ENCODE data around the gene CD33. TPM values are rescaled to one million over a fixed set of nuclear protein-coding genes. Genes with fewer than 3 reads are reported as not detected.

CD33 gene
- total and polyA plus RNA-seq, 9 of the 15 experiments (the other 6 are each of a cell fraction or from before 2014, with no cell fraction given) = 36.1 to 88.6 (median 49.6) TPM

DNA sequence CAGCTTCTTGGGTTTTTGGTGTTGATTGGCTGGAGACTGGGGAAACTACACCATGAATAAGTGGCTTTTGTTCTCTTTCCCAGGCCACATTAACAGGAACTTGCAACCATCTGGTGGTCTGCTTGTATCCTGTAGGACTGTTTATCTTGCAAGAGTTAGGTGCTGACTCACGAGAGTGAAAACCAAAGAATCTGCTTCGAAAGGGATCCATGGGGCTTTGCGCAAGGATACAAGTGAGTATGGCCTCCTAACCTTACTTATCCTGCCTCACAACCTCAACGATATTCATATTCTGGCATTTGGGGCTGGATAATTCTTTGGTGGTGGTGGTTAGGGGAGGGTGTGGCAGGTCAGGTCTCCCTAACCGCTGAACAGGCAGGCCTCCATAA is 21.3 kb downstream of the CD33 start (continued):
- TF ChIP-seq NBN (IDR thresholded peaks at IDR 0.05; ENCODE audit: low read depth) = peak; percentile 54; the same call in 1 of the 2 replicates
- TF ChIP-seq L3MBTL2 (IDR thresholded peaks at IDR 0.05) = peak; percentile 24; the same call in 1 of the 2 replicates
- no peak for TF ChIP-seq SIN3B (IDR thresholded peaks at IDR 0.05; ENCODE audit: low read depth)
- 0 out of 4 replicates have a peak, but pooled peaks have one; percentile 32 to 35 for TF ChIP-seq KDM1A (IDR thresholded peaks at IDR 0.05)
- TF ChIP-seq RB1 (IDR thresholded peaks at IDR 0.05; ENCODE audit: low read depth) = 0 out of 2 replicates have a peak, but pooled peaks have one; percentile 12
- TF ChIP-seq, protein P1, sequence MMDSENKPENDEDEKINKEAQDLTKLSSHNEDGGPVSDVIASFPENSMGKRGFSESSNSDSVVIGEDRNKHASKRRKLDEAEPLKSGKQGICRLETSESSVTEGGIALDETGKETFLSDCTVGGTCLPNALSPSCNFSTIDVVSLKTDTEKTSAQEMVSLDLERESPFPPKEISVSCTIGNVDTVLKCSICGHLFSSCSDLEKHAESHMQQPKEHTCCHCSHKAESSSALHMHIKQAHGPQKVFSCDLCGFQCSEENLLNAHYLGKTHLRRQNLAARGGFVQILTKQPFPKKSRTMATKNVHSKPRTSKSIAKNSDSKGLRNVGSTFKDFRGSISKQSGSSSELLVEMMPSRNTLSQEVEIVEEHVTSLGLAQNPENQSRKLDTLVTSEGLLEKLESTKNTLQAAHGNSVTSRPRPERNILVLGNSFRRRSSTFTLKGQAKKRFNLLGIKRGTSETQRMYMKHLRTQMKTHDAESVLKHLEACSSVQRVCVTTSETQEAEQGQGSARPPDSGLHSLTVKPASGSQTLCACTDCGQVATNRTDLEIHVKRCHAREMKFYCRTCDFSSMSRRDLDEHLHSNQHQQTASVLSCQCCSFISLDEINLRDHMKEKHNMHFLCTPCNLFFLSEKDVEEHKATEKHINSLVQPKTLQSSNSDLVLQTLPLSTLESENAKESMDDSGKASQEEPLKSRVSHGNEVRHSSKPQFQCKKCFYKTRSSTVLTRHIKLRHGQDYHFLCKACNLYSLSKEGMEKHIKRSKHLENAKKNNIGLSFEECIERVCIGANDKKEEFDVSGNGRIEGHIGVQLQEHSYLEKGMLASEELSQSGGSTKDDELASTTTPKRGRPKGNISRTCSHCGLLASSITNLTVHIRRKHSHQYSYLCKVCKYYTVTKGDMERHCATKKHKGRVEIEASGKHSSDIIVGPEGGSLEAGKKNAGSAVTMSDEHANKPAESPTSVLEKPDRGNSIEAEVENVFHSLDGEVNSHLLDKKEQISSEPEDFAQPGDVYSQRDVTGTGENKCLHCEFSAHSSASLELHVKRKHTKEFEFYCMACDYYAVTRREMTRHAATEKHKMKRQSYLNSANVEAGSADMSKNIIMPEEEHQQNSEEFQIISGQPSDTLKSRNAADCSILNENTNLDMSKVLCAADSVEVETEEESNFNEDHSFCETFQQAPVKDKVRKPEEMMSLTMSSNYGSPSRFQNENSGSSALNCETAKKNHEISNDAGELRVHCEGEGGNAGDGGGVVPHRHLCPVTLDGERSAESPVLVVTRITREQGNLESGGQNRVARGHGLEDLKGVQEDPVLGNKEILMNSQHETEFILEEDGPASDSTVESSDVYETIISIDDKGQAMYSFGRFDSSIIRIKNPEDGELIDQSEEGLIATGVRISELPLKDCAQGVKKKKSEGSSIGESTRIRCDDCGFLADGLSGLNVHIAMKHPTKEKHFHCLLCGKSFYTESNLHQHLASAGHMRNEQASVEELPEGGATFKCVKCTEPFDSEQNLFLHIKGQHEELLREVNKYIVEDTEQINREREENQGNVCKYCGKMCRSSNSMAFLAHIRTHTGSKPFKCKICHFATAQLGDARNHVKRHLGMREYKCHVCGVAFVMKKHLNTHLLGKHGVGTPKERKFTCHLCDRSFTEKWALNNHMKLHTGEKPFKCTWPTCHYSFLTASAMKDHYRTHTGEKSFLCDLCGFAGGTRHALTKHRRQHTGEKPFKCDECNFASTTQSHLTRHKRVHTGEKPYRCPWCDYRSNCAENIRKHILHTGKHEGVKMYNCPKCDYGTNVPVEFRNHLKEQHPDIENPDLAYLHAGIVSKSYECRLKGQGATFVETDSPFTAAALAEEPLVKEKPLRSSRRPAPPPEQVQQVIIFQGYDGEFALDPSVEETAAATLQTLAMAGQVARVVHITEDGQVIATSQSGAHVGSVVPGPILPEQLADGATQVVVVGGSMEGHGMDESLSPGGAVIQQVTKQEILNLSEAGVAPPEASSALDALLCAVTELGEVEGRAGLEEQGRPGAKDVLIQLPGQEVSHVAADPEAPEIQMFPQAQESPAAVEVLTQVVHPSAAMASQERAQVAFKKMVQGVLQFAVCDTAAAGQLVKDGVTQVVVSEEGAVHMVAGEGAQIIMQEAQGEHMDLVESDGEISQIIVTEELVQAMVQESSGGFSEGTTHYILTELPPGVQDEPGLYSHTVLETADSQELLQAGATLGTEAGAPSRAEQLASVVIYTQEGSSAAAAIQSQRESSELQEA (IDR thresholded peaks at IDR 0.05; ENCODE audit: low read depth) = no peak
- TF ChIP-seq ETV6 (IDR thresholded peaks at IDR 0.05; ENCODE audit: borderline replicate concordance in 1 of 2, low read depth in 2 of 2, low read length in 1 of 2) = peak in 1 of 2 experiments; percentile 68; a peak in 1 of 4 replicates
- no peak for TF ChIP-seq ETV6 (CRISPR knock-in tag; IDR thresholded peaks at IDR 0.05; ENCODE audit: borderline replicate concordance)
- peak; percentile 70 for TF ChIP-seq ARID1B (IDR thresholded peaks at IDR 0.05)
- no peak for TF ChIP-seq ZNF668 (CRISPR knock-in tag; IDR thresholded peaks at IDR 0.05)
- TF ChIP-seq TEAD4 (IDR thresholded peaks at IDR 0.05; ENCODE audit: low read length) = peak; percentile 63
- no peak for TF ChIP-seq TEAD4 (CRISPR knock-in tag; IDR thresholded peaks at IDR 0.05; ENCODE audit: borderline replicate concordance)
- TF ChIP-seq NCOR1 (IDR thresholded peaks at IDR 0.05) = no peak
- TF ChIP-seq, protein P2, sequence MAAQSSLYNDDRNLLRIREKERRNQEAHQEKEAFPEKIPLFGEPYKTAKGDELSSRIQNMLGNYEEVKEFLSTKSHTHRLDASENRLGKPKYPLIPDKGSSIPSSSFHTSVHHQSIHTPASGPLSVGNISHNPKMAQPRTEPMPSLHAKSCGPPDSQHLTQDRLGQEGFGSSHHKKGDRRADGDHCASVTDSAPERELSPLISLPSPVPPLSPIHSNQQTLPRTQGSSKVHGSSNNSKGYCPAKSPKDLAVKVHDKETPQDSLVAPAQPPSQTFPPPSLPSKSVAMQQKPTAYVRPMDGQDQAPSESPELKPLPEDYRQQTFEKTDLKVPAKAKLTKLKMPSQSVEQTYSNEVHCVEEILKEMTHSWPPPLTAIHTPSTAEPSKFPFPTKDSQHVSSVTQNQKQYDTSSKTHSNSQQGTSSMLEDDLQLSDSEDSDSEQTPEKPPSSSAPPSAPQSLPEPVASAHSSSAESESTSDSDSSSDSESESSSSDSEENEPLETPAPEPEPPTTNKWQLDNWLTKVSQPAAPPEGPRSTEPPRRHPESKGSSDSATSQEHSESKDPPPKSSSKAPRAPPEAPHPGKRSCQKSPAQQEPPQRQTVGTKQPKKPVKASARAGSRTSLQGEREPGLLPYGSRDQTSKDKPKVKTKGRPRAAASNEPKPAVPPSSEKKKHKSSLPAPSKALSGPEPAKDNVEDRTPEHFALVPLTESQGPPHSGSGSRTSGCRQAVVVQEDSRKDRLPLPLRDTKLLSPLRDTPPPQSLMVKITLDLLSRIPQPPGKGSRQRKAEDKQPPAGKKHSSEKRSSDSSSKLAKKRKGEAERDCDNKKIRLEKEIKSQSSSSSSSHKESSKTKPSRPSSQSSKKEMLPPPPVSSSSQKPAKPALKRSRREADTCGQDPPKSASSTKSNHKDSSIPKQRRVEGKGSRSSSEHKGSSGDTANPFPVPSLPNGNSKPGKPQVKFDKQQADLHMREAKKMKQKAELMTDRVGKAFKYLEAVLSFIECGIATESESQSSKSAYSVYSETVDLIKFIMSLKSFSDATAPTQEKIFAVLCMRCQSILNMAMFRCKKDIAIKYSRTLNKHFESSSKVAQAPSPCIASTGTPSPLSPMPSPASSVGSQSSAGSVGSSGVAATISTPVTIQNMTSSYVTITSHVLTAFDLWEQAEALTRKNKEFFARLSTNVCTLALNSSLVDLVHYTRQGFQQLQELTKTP (IDR thresholded peaks at IDR 0.05; ENCODE audit: low read depth in 1 of 2, partially characterized antibody in 2 of 2) = peak in 1 of 2 experiments; percentile 97
- no peak for TF ChIP-seq HLTF (IDR thresholded peaks at IDR 0.05)
- no peak for TF ChIP-seq MYBL2 (IDR thresholded peaks at IDR 0.05; ENCODE audit: low read depth)
- no peak for TF ChIP-seq MYBL2 (CRISPR knock-in tag; IDR thresholded peaks at IDR 0.05; ENCODE audit: borderline replicate concordance)
- TF ChIP-seq SAFB2 (IDR thresholded peaks at IDR 0.05; ENCODE audit: borderline replicate concordance, low read depth, low read length, severe bottlenecking) = no peak
- peak; percentile 48; the same call in 1 of the 2 replicates for TF ChIP-seq TCF3 (CRISPR knock-in tag; IDR thresholded peaks at IDR 0.05)
